OCI-LY3 (cell line): Measurements from ENCODE around the gene MCAM.

Experiments used
- EZH2phosphoT487 ChIP-seq: fragments of 200-600 bp; shearing (Covaris generic); IDR thresholded peaks from 2 replicates; pipeline ENCODE4 v1.6.1; 2018; ENCODE audit warnings: antibody characterized with exemption, mixed run types, low read depth
- TF ChIP-seq, protein P1 (sequence below): fragments of 200-600, 300-600 bp; sonication (generic); IDR thresholded peaks from 2 replicates; pipeline ENCODE4 v1.5.1; 2014; ENCODE audit warnings: antibody characterized with exemption, low read length, low read depth

- TF ChIP-seq, protein P1, sequence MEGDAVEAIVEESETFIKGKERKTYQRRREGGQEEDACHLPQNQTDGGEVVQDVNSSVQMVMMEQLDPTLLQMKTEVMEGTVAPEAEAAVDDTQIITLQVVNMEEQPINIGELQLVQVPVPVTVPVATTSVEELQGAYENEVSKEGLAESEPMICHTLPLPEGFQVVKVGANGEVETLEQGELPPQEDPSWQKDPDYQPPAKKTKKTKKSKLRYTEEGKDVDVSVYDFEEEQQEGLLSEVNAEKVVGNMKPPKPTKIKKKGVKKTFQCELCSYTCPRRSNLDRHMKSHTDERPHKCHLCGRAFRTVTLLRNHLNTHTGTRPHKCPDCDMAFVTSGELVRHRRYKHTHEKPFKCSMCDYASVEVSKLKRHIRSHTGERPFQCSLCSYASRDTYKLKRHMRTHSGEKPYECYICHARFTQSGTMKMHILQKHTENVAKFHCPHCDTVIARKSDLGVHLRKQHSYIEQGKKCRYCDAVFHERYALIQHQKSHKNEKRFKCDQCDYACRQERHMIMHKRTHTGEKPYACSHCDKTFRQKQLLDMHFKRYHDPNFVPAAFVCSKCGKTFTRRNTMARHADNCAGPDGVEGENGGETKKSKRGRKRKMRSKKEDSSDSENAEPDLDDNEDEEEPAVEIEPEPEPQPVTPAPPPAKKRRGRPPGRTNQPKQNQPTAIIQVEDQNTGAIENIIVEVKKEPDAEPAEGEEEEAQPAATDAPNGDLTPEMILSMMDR, result no peak
- TF ChIP-seq EZH2phosphoT487, result no peak
Observed at GRCh38 chr11:119299416-119299815, 17.5 kb downstream of the MCAM start.
